Upper lobe of right lung (tissue), 1 donor: ENCODE data around the gene ATG4D. TPM values are rescaled to one million over a fixed set of nuclear protein-coding genes. Genes with fewer than 3 reads are reported as not detected.
"Not testable (repeated sequence)": the region's sequence is repeated elsewhere in the genome, so short reads cannot be mapped to it uniquely, and the experiment has no call there.

Source experiments
- ATAC-seq: fragments of 200-7000 bp; cut with Tn5 transposase; one replicate; pipeline ENCODE4 v1.9.1; 2020; ENCODE audit warnings: mild to moderate bottlenecking, moderate library complexity
- DNase-seq: peaks from one replicate; pipeline ENCODE4 v3.0.0-alpha.2; 2020
- H3K27ac ChIP-seq: fragments of 200-600 bp; one replicate; pipeline ENCODE4 v1.8.0; 2022
- H3K27me3 ChIP-seq: fragments of 200-600 bp; one replicate; pipeline ENCODE4 v1.8.0; 2022; ENCODE audit warnings: mild to moderate bottlenecking
- H3K36me3 ChIP-seq: fragments of 200-600 bp; one replicate; pipeline ENCODE4 v1.8.0; 2022
- H3K4me1 ChIP-seq: fragments of 200-600 bp; one replicate; pipeline ENCODE4 v1.8.0; 2022
- H3K4me3 ChIP-seq: fragments of 200-600 bp; one replicate; pipeline ENCODE4 v1.8.0; 2022; ENCODE audit warnings: mild to moderate bottlenecking
- H3K9me3 ChIP-seq: fragments of 200-600 bp; one replicate; pipeline ENCODE4 v1.8.0; 2022
- CTCF ChIP-seq: fragments of 200-600 bp; IDR thresholded peaks from one replicate; pipeline ENCODE4 v1.8.0; 2022; ENCODE audit warnings: antibody characterized with exemption
- intact Hi-C: fragments of 100-400 bp; cut with DNase I; formaldehyde crosslinking; loops from one replicate; pipeline ENCODE4 v1.11.0; 2022
- total RNA-seq: library from RNA; stranded (reverse); fragmentation: NEBNext Ultra II Directional; extraction: Animal tissue kit (Norgen Biotek cat#: 25700); gene quantifications from one replicate; pipeline ENCODE4 v1.2.1, GENCODE V29; 2021
- donor health status: DM: no; HTN: yes; CAD: no; lungs with severe emphysema.

The ATG4D gene
- total RNA-seq, 1 donor from 2014 or later = 21.0 TPM

- H3K27me3 ChIP-seq = no peaks in the 10 kb centered on the region
- H3K36me3 ChIP-seq = no peaks in the 10 kb centered on the region
- peak within 1 kb of the TSS; percentile 70 for H3K27ac ChIP-seq
- H3K4me3 ChIP-seq = peak within 1 kb of the TSS; percentile 70
- DNase-seq (peak; percentile 100), ATAC-seq (peak; percentile 90)
- H3K4me1 ChIP-seq = peaks cover 26% of the 10 kb centered on the region
- H3K9me3 ChIP-seq = no peaks in the 10 kb centered on the region
- intact Hi-C loops = no loop called here
- TF ChIP-seq CTCF = peak; percentile 45
Observed at GRCh38 chr19:10568826-10569651, 25.3 kb downstream of the ATG4D start, which contains the start of gene CDKN2D. CDKN2D (minus strand) TSS chr19:10568979; CDS start chr19:10568653, 326 bp downstream.

GRCh38 chr19:10573793-10574192, 30.1 kb downstream of the ATG4D start:
- H3K4me3 ChIP-seq, H3K9me3 ChIP-seq, ATAC-seq, DNase-seq, H3K4me1 ChIP-seq, H3K36me3 ChIP-seq, intact Hi-C loops, H3K27me3 ChIP-seq, H3K27ac ChIP-seq: not testable (repeated sequence)

DNA sequence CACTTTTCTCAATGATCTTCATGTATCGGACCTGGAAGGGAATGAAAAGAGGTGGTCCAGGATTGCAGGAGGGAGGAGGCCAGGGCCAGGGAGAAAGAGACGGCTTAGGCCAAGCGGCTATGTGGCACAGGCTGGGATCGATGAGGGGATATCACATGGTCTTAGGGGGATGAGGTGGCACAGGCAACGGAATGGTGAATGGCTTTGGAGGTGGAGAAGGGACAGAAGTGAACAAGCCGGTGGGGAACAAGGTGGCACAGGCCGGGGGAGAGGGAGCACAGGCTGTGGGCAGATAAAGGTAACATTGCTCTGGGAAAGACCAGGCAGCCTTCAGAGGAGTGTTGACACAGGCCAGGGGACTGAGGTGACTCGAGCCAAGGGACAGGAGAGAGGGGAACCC, 30.8 kb downstream of the ATG4D start:
- intact Hi-C loops = no loop called here
- Histone ChIP-seq H3K4me3 (no peak overlapping the region), H3K27ac (no peak overlapping the region), H3K36me3 (peaks cover 2% of the 10 kb centered on the region), H3K4me1 (peaks cover 4% of the 10 kb centered on the region), H3K27me3 (no peaks in the 10 kb centered on the region), H3K9me3 (no peaks in the 10 kb centered on the region)
- ATAC-seq (no peak), DNase-seq (no peak)
- TF ChIP-seq CTCF = no peak

DNA sequence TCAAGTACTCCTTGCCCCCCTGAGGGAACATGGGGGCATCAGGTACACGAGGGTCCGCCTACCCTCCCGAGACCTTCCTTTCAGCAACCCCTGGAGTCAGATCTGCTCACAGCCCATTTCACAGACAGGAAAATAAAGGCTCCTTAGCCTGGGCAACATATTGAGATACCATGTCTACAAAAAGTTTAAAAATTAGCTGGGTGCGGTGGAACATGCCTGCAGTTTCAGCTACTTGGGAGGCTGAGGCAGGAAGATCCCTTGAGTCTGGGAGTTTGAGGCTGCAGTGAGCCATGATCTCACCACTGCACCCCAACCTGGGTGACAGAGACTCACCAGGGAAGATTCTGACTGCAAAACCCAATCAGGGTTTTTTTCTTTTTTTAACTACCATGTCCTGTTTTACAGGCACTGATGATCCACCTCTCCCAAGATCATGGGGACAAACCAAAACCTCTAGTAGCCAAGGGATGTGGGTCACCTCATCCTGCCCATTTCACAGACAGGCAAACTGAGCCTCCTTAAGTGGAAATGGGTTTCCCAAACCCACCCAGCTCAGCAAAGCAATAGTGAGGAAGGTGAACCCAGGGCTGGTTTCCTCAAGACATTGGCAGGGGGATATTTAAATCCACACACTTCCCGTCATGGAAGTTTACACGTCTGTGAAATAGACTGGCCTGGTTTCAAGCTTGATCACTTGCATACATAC, 31.5 kb downstream of the ATG4D start:
- intact Hi-C loops = no loop called here
- Histone ChIP-seq H3K27me3 (no peaks in the 10 kb centered on the region), H3K4me3 (no peak overlapping the region), H3K36me3 (peaks cover 5% of the 10 kb centered on the region), H3K27ac (no peak overlapping the region), H3K9me3 (no peaks in the 10 kb centered on the region), H3K4me1 (no peaks in the 10 kb centered on the region)
- ATAC-seq = no peak
- TF ChIP-seq CTCF = no peak
- no peak for DNase-seq

DNA sequence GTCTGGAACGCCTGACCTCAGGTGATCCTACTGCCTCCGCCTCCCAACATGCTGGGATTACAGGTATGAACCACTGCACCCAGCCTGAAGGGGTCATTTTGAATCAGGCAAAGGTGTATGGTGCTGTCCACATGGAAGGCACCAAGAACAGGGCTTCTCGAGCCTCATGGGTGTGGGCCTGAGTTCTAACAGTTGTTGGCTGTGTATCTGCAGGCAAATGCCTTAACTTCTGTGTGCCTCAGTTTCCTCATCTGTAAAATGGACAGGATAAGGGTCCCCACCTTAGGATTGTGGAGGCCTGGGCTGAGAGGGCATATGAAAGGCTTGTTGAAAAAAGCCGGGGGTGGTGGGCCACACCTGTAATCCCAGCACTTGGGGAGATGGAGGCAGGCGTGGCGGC, 34.2 kb downstream of the ATG4D start:
- Histone ChIP-seq H3K27ac (no peak overlapping the region), H3K4me3 (no peak overlapping the region), H3K27me3 (no peaks in the 10 kb centered on the region), H3K9me3 (no peaks in the 10 kb centered on the region), H3K36me3 (peaks cover 5% of the 10 kb centered on the region), H3K4me1 (peaks cover 3% of the 10 kb centered on the region)
- intact Hi-C loops = no loop called here
- no peak for TF ChIP-seq CTCF
- ATAC-seq = no peak
- no peak for DNase-seq

DNA sequence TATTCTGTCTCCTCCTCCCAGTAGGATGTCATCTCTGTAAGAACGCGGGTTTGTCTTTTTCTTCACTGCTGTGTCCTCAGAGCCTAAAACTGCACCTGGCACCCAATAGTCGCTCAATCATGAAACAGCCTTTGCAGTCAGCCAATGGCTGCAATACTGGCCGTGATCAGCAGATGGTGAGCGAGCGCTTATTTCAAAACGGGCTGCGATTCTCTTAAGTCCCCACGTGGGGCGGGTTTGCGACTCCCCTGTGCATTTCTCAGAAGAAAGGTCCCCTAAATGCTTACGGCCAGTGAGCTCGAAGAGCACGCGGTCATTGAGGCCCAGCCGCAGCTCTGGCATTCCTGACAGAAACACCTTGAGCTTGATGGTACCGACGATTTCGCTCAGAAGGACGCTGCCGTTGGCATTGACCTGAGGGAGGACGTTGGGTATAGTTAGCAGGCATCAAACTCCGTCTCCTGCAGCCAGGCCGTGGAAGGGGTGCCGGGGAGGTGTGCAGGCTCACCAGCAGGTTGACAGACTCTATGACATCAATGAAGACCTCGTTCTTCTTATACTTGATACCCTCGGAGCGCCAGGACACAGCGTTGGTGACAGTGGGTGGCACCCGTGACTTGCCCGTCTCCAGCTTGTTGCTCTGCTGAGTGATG, 37.4 kb downstream of the ATG4D start:
- DNase-seq (peak; percentile 91), ATAC-seq (peak; percentile 97)
- peaks cover 5% of the 10 kb centered on the region for H3K36me3 ChIP-seq
- H3K27me3 ChIP-seq = no peaks in the 10 kb centered on the region
- no peak overlapping the region for H3K4me3 ChIP-seq
- peak; percentile 94 for TF ChIP-seq CTCF
- intact Hi-C loops = no loop called here
- H3K4me1 ChIP-seq = peaks cover 3% of the 10 kb centered on the region
- H3K27ac ChIP-seq = no peak overlapping the region
- H3K9me3 ChIP-seq = no peaks in the 10 kb centered on the region
